HG03039 (cell line): ENCODE measurements around the gene PDSS2.
"Not testable (repeated sequence)": the region's sequence is repeated elsewhere in the genome, so short reads cannot be mapped to it uniquely, and the experiment has no call there.

Experiments used
- ATAC-seq: cut with Tn5 transposase; IDR thresholded peaks from one replicate; pipeline ENCODE4 v1.9.1; 2021; ENCODE audit warnings: mild to moderate bottlenecking, moderate library complexity; ENCODE audit not compliant: unreplicated experiment

The PDSS2 gene

DNA sequence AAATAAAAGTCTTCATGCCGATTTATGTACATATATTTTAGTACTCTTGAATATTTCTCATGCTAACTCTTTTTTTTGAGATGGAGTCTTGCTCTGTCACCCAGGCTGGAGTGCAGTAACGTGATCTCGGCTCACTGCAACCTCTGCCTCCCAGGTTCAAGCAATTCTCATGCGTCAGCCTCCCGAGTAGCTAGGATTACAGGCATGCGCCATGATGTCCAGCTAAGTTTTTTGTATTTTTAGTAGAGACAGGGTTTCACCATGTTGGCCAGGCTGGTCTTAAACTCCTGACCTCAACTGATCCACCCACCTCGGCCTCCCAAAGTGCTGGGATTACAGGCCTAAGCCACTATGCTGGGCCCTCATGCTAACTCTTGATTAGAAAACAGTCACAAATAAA lies 179.4 kb downstream of the PDSS2 start:
- ATAC-seq, result not testable (repeated sequence)

DNA sequence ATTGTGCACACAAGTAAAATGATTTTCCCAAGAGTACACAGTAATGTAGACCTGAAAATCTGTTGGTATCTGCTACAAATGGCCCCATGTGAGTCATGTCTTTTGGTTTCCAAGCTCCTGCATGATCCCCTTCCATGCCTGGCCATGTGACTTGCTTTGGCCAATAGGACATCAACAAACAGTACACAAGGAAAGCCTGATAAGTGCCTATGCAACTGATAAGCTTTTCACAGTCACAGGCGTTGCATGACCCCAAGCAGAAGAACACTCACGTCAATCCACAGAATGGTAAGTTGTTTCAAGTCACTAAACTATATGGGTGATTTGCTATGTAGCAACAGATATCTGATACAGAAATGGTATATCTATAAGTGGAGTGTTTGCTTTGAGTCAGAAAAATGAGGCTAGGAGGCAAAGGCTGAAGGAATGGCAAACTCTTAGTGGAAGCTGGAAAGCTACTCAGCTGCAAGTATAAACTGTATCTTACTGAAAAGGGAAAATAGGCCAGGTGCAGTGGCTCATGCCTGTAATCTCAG lies 184.0 kb downstream of the PDSS2 start:
- no peak for ATAC-seq

DNA sequence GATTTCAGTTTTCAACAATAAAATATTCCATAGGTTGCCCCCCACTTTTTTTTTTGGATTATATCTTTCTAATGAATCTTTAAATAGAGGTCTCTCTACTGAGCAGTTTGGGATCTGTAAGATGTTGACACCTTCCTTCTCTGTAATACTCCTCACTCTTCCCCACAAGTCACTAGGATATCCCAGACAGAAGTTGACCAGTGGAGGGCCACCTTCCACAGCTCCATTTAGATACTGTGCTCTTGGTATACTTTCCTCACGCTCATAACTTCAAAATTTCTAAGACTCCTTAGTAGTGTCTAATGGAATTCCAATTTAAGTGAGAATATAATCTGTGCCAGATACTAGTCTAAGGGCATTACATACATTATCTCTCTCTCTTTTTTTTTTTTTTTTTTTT lies 185.1 kb downstream of the PDSS2 start:
- no peak for ATAC-seq

DNA sequence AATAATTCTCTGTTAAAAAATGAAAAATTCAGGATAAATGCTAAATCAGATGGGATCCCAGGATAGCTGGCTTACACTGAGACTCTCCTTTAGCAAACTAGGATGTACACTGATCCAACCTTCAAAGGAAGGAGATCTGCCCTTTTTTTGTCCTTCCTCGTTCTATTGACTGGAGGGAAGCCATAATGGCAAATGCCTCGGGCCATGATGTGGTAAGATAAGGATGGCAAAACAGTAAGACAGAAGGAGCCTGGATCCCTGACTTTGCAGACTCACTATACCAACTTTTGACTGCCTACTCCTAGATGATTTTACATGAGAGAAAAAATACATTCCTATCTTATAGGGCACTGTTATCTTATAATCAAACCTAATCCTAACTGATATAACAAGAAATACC lies 187.1 kb downstream of the PDSS2 start:
- no peak for ATAC-seq

DNA sequence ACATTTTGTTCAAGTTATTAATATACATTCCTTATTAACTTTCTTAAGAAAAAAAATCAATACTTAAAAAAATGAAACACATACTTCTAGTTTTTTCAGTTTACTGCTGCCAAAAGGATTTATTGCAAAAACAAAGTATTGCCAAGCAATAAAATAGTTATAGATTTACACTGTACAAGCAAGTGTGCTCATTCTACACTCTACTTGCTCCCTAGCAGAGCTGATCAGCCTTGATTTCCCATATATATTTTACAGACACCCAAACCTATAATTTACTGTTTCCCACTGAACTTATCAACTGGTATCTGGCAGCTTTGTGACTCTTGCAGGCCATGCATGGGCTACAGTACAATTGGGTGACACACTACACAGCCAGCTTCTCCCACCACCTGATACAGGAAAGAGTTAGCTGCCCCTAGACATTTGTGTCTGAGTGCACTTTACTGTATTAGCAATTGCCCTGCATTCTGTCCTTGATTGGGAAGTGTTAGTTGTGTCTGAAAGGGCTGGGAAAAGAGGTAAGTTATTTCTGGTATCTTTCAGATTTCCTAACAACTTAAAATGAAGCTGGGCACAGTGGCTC lies 188.1 kb downstream of the PDSS2 start:
- ATAC-seq, result no peak

GRCh38 chr6:107267634-107268033 lies 191.7 kb downstream of the PDSS2 start:
- no peak for ATAC-seq

DNA sequence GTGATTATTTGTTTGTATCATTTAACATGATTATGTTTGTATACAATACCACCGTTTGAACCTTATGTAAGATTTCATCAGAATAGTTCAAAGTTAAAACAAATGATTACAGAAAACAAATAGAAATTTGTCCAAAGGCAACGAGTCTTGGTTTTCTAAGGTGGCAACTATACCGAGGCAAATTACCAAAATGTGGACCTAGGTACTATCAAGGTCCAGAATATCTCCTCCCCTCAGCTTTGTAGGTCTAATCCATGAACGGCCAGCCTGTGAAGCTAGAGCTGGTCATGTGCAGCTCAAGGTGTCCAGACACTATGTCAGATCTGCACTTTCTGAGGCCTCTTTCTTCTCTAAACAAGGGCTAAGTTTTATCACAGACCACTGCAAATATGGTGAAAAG lies 192.4 kb downstream of the PDSS2 start:
- ATAC-seq, result no peak

- ATAC-seq, result no peak
These were observed 192.8 kb downstream of the PDSS2 start for GRCh38 chr6:107266563-107266962.

GRCh38 chr6:107264357-107264840 lies 195.0 kb downstream of the PDSS2 start:
- ATAC-seq, result no peak

GRCh38 chr6:107259951-107260350 lies 199.4 kb downstream of the PDSS2 start:
- ATAC-seq, result no peak

DNA sequence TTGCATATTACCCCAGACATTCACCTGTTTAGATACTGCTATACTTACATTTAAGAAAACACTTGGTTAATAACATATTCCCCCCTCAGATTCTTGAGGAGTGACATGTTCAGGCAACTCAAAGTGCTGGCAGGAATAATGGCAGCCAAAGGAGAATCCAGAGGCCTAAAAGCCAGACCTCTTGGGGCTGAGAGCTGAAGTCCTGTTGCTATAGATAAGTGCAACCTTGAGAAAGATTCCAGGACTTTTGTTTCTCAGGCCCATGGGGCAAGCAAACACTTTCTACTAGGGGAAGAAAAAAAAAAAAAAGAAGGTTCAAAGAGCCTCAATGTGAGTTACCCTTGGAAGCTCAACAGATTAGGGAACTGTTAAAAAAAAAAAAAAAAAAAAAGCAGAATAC lies 211.2 kb downstream of the PDSS2 start:
- ATAC-seq, result no peak

DNA sequence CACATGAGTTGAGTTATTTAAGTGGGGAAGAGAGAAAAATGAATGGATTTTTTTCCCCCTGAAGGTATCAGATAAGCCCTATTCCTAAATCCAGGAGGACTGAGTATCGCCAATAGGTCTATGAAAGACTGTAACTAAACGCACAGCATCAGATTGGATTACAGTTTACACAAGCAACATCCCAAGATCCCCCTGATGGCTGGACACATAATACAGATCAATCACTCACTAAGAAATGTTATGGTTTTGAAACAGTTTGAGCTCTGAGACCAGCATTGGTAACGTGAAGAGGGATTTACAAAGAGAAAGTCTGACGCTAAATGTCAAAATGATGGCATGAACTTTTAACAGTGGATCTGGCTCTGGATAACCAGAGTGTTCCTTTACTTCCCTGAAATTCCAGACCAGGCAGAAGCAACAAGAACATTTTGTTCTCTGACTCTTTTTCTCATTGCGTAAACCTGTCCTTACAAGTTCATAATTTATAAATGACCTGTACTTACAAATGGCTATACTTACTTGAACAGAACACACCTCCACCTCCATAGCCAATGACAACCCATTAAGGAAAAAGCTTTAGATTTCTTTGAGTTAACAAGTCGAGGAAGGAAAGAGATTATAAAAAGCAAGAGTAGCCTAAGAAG lies 212.3 kb downstream of the PDSS2 start:
- ATAC-seq, result no peak

- ATAC-seq, result no peak
These were observed 213.0 kb downstream of the PDSS2 start for GRCh38 chr6:107246249-107246971.

DNA sequence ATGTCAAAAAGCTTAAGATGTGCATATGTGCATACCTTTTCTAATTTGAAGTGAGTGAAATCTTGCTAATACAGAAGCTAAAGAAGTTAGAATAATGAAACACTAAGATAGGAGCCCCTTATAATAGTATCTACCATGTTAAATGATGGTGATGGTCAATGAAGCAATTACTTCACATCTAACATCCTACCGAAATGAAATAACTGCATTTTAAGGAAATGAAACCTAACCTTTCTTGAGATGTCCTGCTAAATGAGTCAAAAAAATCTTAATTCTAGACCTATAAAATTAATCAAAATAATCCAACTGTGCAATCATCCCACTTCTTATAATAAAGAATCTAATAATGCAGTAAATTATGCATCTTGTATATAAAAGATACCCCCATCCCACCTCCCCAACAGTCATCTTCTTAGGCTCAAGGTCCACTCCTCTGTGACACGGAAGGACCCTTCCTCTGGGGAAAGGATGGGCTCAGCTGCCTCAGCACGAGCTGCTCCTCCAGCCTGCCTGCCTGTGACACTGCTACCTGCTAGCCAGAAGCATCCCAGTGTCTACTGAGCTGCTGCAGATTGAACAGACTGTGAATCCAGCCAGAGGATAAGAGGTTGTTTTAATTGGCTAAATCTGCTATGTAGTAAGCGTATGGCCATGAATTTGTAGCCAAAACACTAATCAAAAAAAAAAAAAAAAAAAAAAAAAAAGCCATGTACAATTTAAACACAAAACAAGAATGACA lies 214.5 kb downstream of the PDSS2 start:
- no peak for ATAC-seq

- ATAC-seq, result no peak
These were observed 215.2 kb downstream of the PDSS2 start for GRCh38 chr6:107244082-107244741.

DNA sequence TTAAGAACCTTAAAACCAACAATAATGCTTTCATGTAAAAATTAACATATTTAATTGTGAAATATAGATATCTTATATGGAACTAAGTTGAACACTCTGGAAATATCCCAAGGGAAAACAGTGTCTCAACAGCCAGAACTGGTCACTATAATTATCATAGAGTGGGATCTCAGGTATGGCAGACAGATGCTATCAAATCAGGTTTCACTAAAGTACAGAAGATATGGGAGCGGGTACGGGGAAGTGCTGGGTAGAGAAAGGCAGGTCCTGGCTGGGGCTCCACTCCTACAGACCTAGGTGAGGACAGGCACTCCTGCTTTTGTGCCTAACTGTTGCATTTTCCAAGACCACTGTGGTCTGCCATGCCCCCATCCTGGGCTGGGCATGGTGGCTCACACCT lies 215.9 kb downstream of the PDSS2 start:
- no peak for ATAC-seq

DNA sequence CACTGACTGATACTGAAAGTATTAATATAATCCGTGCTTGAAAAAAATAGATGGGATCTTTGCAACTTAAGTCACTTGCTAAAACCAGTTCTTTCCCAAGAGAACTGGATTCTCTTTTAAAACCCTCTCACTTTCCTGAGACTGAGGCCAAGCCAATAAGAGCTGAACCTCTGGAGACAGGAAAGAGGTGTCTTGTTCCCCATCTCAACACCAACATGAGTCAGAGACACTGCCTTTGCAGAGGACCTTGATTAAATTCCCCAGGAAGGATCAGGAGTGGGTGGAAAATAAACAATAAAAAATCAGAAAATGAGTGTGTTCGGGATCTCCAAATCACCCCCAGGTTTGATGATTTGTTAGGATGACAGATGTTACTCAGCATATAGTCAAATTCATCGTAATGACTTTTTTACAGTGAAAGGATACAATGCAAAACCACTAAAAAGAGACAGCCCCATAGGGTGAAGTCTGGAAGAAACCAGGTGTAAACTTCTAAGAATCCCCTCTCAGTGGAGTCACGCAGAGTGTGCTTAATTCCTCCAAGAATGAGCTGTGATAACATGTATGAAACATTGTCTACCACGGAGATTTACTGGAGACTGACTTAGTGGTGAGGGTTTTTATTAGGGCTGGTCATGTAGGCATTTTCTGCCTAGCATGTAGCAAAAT lies 221.2 kb downstream of the PDSS2 start:
- ATAC-seq, result no peak

DNA sequence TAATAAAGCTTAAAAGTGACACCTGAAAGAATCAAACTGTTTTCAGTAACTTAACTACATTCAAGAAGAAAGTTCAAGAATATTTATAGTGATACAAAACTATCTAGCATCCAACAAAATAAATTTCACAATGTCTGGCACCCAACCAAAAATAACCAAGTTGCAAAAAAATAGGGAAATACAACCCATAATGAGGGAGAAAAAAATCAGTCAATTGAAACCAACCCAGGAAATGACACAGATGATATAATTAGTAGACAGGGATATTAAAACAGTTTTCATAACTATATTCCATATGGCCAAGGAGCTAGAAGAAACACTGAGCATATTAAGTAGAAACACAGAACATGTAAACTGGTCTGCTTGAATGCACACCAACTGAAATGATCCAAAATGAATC lies 223.9 kb downstream of the PDSS2 start:
- no peak for ATAC-seq

DNA sequence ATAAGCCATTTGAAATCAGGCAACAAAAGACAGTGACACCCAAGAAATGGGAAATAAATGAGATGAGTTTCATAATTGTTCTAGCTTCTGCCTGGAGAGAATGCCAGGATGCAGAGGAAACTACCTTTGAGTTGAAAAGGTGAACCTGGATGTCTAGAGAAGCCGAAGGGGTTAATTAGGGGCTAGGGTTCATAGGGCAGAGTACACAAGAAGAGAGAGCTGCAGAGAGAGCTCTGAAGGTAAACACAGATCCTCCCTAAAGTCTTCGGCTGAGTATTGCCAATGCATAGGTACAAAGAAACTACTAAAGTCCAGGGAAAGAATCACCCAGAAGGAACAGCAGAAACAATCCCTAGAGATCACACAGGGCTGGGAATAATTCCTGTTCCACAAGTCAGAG lies 224.4 kb downstream of the PDSS2 start:
- ATAC-seq, result no peak

DNA sequence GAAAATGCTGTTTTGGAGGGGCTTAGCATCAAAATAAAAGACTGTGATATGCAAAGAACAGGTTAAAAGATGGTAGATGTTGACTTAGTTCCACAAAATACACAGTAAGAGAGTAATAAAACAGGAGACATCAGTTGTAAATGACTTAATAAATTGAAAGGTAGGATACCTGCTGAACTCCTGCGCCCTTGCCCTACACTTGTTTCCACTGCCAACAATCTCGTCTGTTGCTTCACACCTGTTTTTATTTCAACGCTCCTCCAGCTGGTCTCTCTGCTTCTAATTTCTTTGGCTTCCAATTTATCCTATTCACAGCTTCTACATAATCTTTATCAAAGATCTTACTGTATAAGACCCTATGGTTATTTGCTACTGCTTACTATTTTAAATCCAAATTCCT lies 228.1 kb downstream of the PDSS2 start:
- ATAC-seq, result no peak
